ENCODE results near the gene RNF115. TPM values are rescaled to one million over a fixed set of nuclear protein-coding genes. Genes with fewer than 3 reads are reported as not detected.

The RNF115 gene
- total RNA-seq, 1 donor from 2014 or later = 15.9 TPM

GRCh38 chr1:145806408-145806807 is 17.5 kb downstream of the RNF115 start:
- Mint-ChIP-seq H3K27me3 (ENCODE audit: unreplicated experiment) (no peaks in the 10 kb centered on the region), H3K4me3 (ENCODE audit: unreplicated experiment) (no peak overlapping the region), H3K27ac (ENCODE audit: unreplicated experiment) (no peak overlapping the region), H3K36me3 (ENCODE audit: unreplicated experiment) (no peaks in the 10 kb centered on the region), H3K4me1 (ENCODE audit: unreplicated experiment) (peaks cover 32% of the 10 kb centered on the region), H3K9me3 (ENCODE audit: unreplicated experiment) (no peaks in the 10 kb centered on the region)
- no peak for DNase-seq (ENCODE audit: extremely low spot score, unreplicated experiment)
- TF ChIP-seq, protein P1, sequence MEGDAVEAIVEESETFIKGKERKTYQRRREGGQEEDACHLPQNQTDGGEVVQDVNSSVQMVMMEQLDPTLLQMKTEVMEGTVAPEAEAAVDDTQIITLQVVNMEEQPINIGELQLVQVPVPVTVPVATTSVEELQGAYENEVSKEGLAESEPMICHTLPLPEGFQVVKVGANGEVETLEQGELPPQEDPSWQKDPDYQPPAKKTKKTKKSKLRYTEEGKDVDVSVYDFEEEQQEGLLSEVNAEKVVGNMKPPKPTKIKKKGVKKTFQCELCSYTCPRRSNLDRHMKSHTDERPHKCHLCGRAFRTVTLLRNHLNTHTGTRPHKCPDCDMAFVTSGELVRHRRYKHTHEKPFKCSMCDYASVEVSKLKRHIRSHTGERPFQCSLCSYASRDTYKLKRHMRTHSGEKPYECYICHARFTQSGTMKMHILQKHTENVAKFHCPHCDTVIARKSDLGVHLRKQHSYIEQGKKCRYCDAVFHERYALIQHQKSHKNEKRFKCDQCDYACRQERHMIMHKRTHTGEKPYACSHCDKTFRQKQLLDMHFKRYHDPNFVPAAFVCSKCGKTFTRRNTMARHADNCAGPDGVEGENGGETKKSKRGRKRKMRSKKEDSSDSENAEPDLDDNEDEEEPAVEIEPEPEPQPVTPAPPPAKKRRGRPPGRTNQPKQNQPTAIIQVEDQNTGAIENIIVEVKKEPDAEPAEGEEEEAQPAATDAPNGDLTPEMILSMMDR (IDR thresholded peaks at IDR 0.05) = no peak

DNA sequence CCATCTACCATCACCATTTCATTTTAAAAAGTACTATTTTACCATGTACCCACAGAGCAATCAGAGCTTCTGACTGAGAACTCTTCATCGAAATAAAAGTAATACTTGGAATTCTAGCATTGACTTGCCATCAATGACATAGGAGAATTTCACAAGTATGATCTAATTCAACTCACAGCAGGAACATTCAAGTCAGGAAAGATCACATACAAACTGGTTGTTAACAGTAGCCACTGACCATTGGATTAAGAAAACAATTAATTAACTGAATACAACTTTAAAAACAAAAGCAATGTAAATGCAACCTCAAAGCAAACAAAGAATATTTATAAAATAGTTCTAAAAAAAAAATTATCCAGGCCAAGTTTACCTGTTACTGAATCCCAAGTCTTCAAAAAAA is 18.8 kb downstream of the RNF115 start:
- H3K36me3 Mint-ChIP-seq (ENCODE audit: unreplicated experiment) = no peaks in the 10 kb centered on the region
- no peaks in the 10 kb centered on the region for H3K9me3 Mint-ChIP-seq (ENCODE audit: unreplicated experiment)
- H3K4me3 Mint-ChIP-seq (ENCODE audit: unreplicated experiment) = no peak overlapping the region
- H3K4me1 Mint-ChIP-seq (ENCODE audit: unreplicated experiment) = peaks cover 34% of the 10 kb centered on the region
- H3K27ac Mint-ChIP-seq (ENCODE audit: unreplicated experiment) = peak overlapping the region; percentile 60
- DNase-seq (ENCODE audit: extremely low spot score, unreplicated experiment) = no peak
- TF ChIP-seq, protein P1 (IDR thresholded peaks at IDR 0.05) = no peak
- no peaks in the 10 kb centered on the region for H3K27me3 Mint-ChIP-seq (ENCODE audit: unreplicated experiment)

GRCh38 chr1:145804235-145805045 is 19.5 kb downstream of the RNF115 start:
- TF ChIP-seq, protein P1 (IDR thresholded peaks at IDR 0.05) = no peak
- Mint-ChIP-seq H3K27me3 (ENCODE audit: unreplicated experiment) (no peaks in the 10 kb centered on the region), H3K27ac (ENCODE audit: unreplicated experiment) (no peak overlapping the region), H3K4me1 (ENCODE audit: unreplicated experiment) (peaks cover 36% of the 10 kb centered on the region), H3K9me3 (ENCODE audit: unreplicated experiment) (no peaks in the 10 kb centered on the region), H3K36me3 (ENCODE audit: unreplicated experiment) (no peaks in the 10 kb centered on the region), H3K4me3 (ENCODE audit: unreplicated experiment) (no peak overlapping the region)
- no peak for DNase-seq (ENCODE audit: extremely low spot score, unreplicated experiment)

DNA sequence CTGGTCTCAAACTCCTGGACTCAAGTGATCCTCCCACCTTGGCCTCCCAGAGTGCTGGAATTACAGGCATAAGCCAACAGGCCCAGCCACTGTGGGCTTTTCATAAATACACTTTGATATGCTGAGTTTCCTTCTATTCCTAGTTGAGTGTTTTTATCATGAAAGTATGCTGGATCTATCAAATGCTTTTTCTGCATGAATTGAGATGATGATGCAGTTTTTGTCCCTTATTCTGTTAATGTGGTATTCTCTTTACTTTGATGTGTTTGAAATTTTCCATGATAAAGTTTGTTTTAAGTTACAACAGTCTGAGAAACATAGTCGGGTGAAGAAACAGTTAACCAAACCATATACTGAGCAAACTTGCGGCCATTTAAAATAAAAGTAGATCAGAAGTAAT is 24.1 kb downstream of the RNF115 start:
- Mint-ChIP-seq H3K4me1 (ENCODE audit: unreplicated experiment) (peaks cover 26% of the 10 kb centered on the region), H3K27me3 (ENCODE audit: unreplicated experiment) (no peaks in the 10 kb centered on the region), H3K27ac (ENCODE audit: unreplicated experiment) (no peak overlapping the region), H3K4me3 (ENCODE audit: unreplicated experiment) (no peak overlapping the region), H3K9me3 (ENCODE audit: unreplicated experiment) (peaks cover 24% of the 10 kb centered on the region), H3K36me3 (ENCODE audit: unreplicated experiment) (peaks cover 25% of the 10 kb centered on the region)
- TF ChIP-seq, protein P1 (IDR thresholded peaks at IDR 0.05) = no peak
- DNase-seq (ENCODE audit: extremely low spot score, unreplicated experiment) = no peak

DNA sequence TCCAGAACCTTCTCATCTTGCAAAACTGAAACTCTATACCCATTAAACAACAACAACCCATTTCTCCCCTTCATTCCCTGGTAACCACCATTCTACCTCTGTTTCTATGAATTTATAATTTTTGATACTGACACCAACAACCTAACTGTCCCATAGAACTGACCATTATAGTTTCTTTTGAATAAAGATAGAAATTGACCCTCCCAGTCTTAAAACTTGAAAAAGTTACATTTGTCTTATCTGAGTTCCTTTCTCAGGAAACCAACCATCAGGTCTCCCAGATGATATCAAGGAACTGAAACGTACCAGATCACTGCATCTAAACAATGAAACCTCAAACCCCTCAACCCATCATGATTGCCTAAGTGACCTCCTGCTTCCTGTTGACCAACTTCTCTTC is 27.1 kb downstream of the RNF115 start:
- Mint-ChIP-seq H3K36me3 (ENCODE audit: unreplicated experiment) (peaks cover 34% of the 10 kb centered on the region), H3K27me3 (ENCODE audit: unreplicated experiment) (no peaks in the 10 kb centered on the region)
- TF ChIP-seq, protein P1 (IDR thresholded peaks at IDR 0.05) = no peak

More for the DNA sequence above, 27.1 kb downstream of the RNF115 start:
- no peak for DNase-seq (ENCODE audit: extremely low spot score, unreplicated experiment)
- peaks cover 7% of the 10 kb centered on the region for H3K4me1 Mint-ChIP-seq (ENCODE audit: unreplicated experiment)
- no peak overlapping the region for H3K27ac Mint-ChIP-seq (ENCODE audit: unreplicated experiment)
- H3K9me3 Mint-ChIP-seq (ENCODE audit: unreplicated experiment) = peaks cover 24% of the 10 kb centered on the region
- H3K4me3 Mint-ChIP-seq (ENCODE audit: unreplicated experiment) = no peak overlapping the region
